Esophagus muscularis mucosa (tissue), 4 donors: ENCODE results near the gene MAP7D1. TPM values are rescaled to one million over a fixed set of nuclear protein-coding genes. Genes with fewer than 3 reads are reported as not detected.

Experiments
- DNase-seq: peaks from one replicate; pipeline ENCODE4 v3.0.0-alpha.2; 2017; ENCODE audit errors: extremely low spot score
- H3K27ac ChIP-seq, 4 donors: fragments of 200-600 bp; sonication (generic); replicated peaks in 1 of 4; 1 replicate in 3 of 4; 2 replicates in 1 of 4; pipeline ENCODE4 v1.5.1; 2016 to 2019; ENCODE audit warnings: mild to moderate bottlenecking in 1 of 4
- H3K27me3 ChIP-seq, 4 donors: fragments of 200-600 bp; sonication (generic); one replicate each; pipeline versions ENCODE4 v1.5.1 to v1.6.0; 2016 to 2019
- H3K36me3 ChIP-seq, 4 donors: fragments of 200-600 bp; sonication (generic); one replicate each; pipeline ENCODE4 v1.5.1; 2016 to 2019
- H3K4me1 ChIP-seq, 4 donors: fragments of 200-600 bp; sonication (generic); one replicate each; pipeline ENCODE4 v1.5.1; 2016 to 2019
- H3K4me3 ChIP-seq, 4 donors: fragments of 200-600 bp; sonication (generic); 1 replicate in 2 of 4; 2 replicates in 2 of 4; pipeline ENCODE4 v1.5.1; 2016 to 2019; ENCODE audit warnings: mild to moderate bottlenecking in 4 of 4, moderate library complexity in 1 of 4
- H3K9me3 ChIP-seq, 4 donors: fragments of 200-600 bp; sonication (generic); 1 replicate in 3 of 4; 2 replicates in 1 of 4; pipeline ENCODE4 v1.5.1; 2016 to 2019
- CTCF ChIP-seq, 3 experiments: fragments of 200-600 bp in 2 of 3; fragments of 450-650 bp in 1 of 3; sonication (generic) in 2 of 3; IDR thresholded peaks; one replicate each; pipeline ENCODE4 v1.5.1; 2017 to 2019; ENCODE audit warnings: antibody characterized with exemption in 3 of 3, mild to moderate bottlenecking in 2 of 3, moderate library complexity in 1 of 3
- EP300 ChIP-seq: sonication (generic); formaldehyde crosslinking; IDR thresholded peaks from one replicate; pipeline ENCODE4 v1.6.1; 2017; ENCODE audit warnings: antibody characterized with exemption
- POLR2A ChIP-seq: fragments of 450-650 bp; IDR thresholded peaks from one replicate; pipeline ENCODE4 v1.6.1; 2017; ENCODE audit warnings: antibody characterized with exemption, moderate library complexity, mild to moderate bottlenecking, low read depth
- POLR2AphosphoS5 ChIP-seq, 2 donors: sonication (generic); formaldehyde crosslinking; IDR thresholded peaks; one replicate each; pipeline ENCODE4 v1.6.1; 2017; ENCODE audit warnings: antibody characterized with exemption in 2 of 2
- WGBS: methylation state at CpG from one replicate; pipeline ENCODE4 v1.1.5; 2018; 5-methylcytosine and 5-hydroxymethylcytosine counted together
- intact Hi-C: fragments of 100-400 bp; cut with DNase I; formaldehyde crosslinking; loops from one replicate; pipeline ENCODE4 v1.15.1; 2023
- total RNA-seq, 4 donors: library from RNA; depleted of rRNA; stranded (reverse); fragments of >200 nt; gene quantifications; one replicate each; pipeline versions ENCODE4 v1.1.0 to v1.2.1, GENCODE V29; 2016

The MAP7D1 gene
- total RNA-seq, 4 donors from 2014 or later = 162 to 263 (median 225) TPM

- H3K4me3 ChIP-seq = no peak overlapping the region
- no peaks in the 10 kb centered on the region for H3K27me3 ChIP-seq
- WGBS = 90% methylated on average over 21 of the region's 21 CpGs
- intact Hi-C loops = no loop called here
- H3K27ac ChIP-seq = peak overlapping the region; percentile 32 to 44 (median 37)
- no peak for TF ChIP-seq POLR2A
- TF ChIP-seq CTCF (IDR thresholded peaks at IDR 0.05) = no peak
- no peak for DNase-seq
- H3K4me1 ChIP-seq = peaks cover 79 to 94% (median 85%) of the 10 kb centered on the region in 4 donors
- no peaks in the 10 kb centered on the region for H3K9me3 ChIP-seq
- peaks cover 55 to 81% (median 75%) of the 10 kb centered on the region in 4 donors for H3K36me3 ChIP-seq
Measured at GRCh38 chr1:36172017-36172747, 16.2 kb downstream of the MAP7D1 start.

DNA sequence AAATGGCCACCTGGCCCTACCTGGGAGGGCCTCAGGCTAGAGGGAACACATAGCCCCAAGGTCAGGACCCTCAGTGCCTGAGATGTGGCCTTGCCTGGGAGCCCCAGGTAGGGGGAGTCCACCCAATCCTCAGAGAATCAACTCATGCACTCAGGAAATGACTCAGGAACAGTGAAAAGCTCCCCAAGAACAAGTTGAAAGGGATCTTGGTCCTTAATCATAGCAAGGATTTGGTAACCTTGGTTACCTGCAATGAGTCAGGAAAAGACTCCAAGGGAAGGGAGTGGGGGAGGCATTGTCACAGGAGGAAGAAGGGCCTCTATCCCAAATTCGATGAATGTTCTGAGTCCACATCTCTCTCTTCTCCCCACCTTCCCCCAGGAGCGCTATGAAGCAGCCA, 17.0 kb downstream of the MAP7D1 start:
- WGBS = 89% methylated on average over 2 of the region's 2 CpGs
- peaks cover 63 to 81% (median 77%) of the 10 kb centered on the region in 4 donors for H3K36me3 ChIP-seq
- H3K4me1 ChIP-seq = peaks cover 79 to 94% (median 85%) of the 10 kb centered on the region in 4 donors

GRCh38 chr1:36174713-36175112, 18.8 kb downstream of the MAP7D1 start:
- Histone ChIP-seq H3K9me3 (no peaks in the 10 kb centered on the region), H3K36me3 (peaks cover 80 to 95% (median 94%) of the 10 kb centered on the region in 4 donors), H3K4me3 (no peak overlapping the region), H3K27ac (peak overlapping the region; percentile 70 to 89 (median 78)), H3K4me1 (peaks cover 71 to 92% (median 78%) of the 10 kb centered on the region in 4 donors), H3K27me3 (no peaks in the 10 kb centered on the region)
- intact Hi-C loops = no loop called here
- no peak for TF ChIP-seq CTCF (IDR thresholded peaks at IDR 0.05)
- no peak for TF ChIP-seq POLR2A
- no peak for TF ChIP-seq POLR2AphosphoS5 (IDR thresholded peaks at IDR 0.05)
- TF ChIP-seq EP300 = no peak
- 65% methylated on average over 11 of the region's 11 CpGs for WGBS
- DNase-seq = no peak

More for the DNA sequence above, 17.0 kb downstream of the MAP7D1 start:
- Histone ChIP-seq H3K27ac (peak overlapping the region; percentile 32 to 44 (median 37)), H3K4me3 (no peak overlapping the region), H3K27me3 (no peaks in the 10 kb centered on the region), H3K9me3 (no peaks in the 10 kb centered on the region)
- intact Hi-C loops = no loop called here
- DNase-seq = no peak
- TF ChIP-seq POLR2AphosphoS5 (IDR thresholded peaks at IDR 0.05) (no peak), EP300 (no peak), CTCF (IDR thresholded peaks at IDR 0.05) (no peak), POLR2A (no peak)

GRCh38 chr1:36175137-36176095, 19.5 kb downstream of the MAP7D1 start:
- WGBS = 78% methylated on average over 10 of the region's 11 CpGs
- no peaks in the 10 kb centered on the region for H3K27me3 ChIP-seq
- intact Hi-C loops = no loop called here
- no peak for TF ChIP-seq POLR2A
- no peak for TF ChIP-seq CTCF (IDR thresholded peaks at IDR 0.05)
- no peak for TF ChIP-seq EP300
- peak; percentile 56 to 76 for TF ChIP-seq POLR2AphosphoS5 (IDR thresholded peaks at IDR 0.05)
- no peaks in the 10 kb centered on the region for H3K9me3 ChIP-seq
- H3K36me3 ChIP-seq = peaks cover 87 to 100% (median 99%) of the 10 kb centered on the region in 4 donors
- no peak for DNase-seq
- peak overlapping the region; percentile 70 to 89 (median 78) for H3K27ac ChIP-seq
- H3K4me3 ChIP-seq = no peak overlapping the region
- peaks cover 66 to 91% (median 72%) of the 10 kb centered on the region in 4 donors for H3K4me1 ChIP-seq
